Hematopoietic multipotent progenitor cell treated with erythropoietin and hydrocortisone succinate and interleukin-3 and kit ligand, for 15 days (in vitro differentiated cells): ENCODE results near the gene GPR25.
"Not testable (repeated sequence)": the region's sequence is repeated elsewhere in the genome, so short reads cannot be mapped to it uniquely, and the experiment has no call there.

Experiments used
- DNase-seq: peaks from one replicate; pipeline ENCODE4 v3.0.0-alpha.2; 2015; ENCODE audit warnings: low spot score

GPR25 gene

GRCh38 chr1:200895443-200895789 is 22.6 kb downstream of the GPR25 start:
- no peak for DNase-seq

GRCh38 chr1:200895801-200896530 is 23.2 kb downstream of the GPR25 start:
- no peak for DNase-seq

GRCh38 chr1:200896531-200897196 is 23.9 kb downstream of the GPR25 start:
- DNase-seq = no peak

- DNase-seq = no peak
Observed at GRCh38 chr1:200897259-200897658, 24.5 kb downstream of the GPR25 start.

- no peak for DNase-seq
Observed at GRCh38 chr1:200899015-200899386, 26.2 kb downstream of the GPR25 start.

GRCh38 chr1:200899451-200899915 is 26.7 kb downstream of the GPR25 start:
- DNase-seq = no peak

- DNase-seq = no peak
Observed at GRCh38 chr1:200899954-200900867, 27.4 kb downstream of the GPR25 start.

- no peak for DNase-seq
Observed at GRCh38 chr1:200900877-200901276, 28.1 kb downstream of the GPR25 start.

GRCh38 chr1:200901350-200901749 is 28.6 kb downstream of the GPR25 start:
- no peak for DNase-seq

GRCh38 chr1:200901796-200902444 is 29.1 kb downstream of the GPR25 start:
- no peak for DNase-seq

GRCh38 chr1:200903793-200904192 is 31.0 kb downstream of the GPR25 start:
- no peak for DNase-seq

GRCh38 chr1:200904772-200905171 is 32.0 kb downstream of the GPR25 start:
- no peak for DNase-seq

- DNase-seq = no peak
Observed at GRCh38 chr1:200905411-200906052, 32.8 kb downstream of the GPR25 start.

GRCh38 chr1:200906491-200906890 is 33.7 kb downstream of the GPR25 start:
- no peak for DNase-seq

GRCh38 chr1:200907611-200908097 is 34.9 kb downstream of the GPR25 start:
- DNase-seq = no peak

- no peak for DNase-seq
Observed at GRCh38 chr1:200908191-200908868, 35.5 kb downstream of the GPR25 start.

- DNase-seq = no peak
Observed at GRCh38 chr1:200909071-200909470, 36.3 kb downstream of the GPR25 start.

- no peak for DNase-seq
Observed at GRCh38 chr1:200909757-200910239, 37.0 kb downstream of the GPR25 start.

GRCh38 chr1:200911361-200911760 is 38.6 kb downstream of the GPR25 start:
- no peak for DNase-seq

GRCh38 chr1:200911936-200912335 is 39.2 kb downstream of the GPR25 start:
- DNase-seq = not testable (repeated sequence)
